ENCODE measurements around the gene ARHGAP21. TPM values are rescaled to one million over a fixed set of nuclear protein-coding genes. Genes with fewer than 3 reads are reported as not detected.

The ARHGAP21 gene
- total RNA-seq, 1 experiment from 2014 or later = 11.6 TPM

GRCh38 chr10:24690961-24691512 is 32.6 kb downstream of the ARHGAP21 start:
- H3K4me1 ChIP-seq (ENCODE audit: low read length) = no peaks in the 10 kb centered on the region
- no peaks in the 10 kb centered on the region for H3K79me2 ChIP-seq (ENCODE audit: low read length)
- H3K9ac ChIP-seq (ENCODE audit: low read length) = no peak overlapping the region
- no peak overlapping the region for H3K4me2 ChIP-seq (ENCODE audit: low read depth, low read length, poor library complexity, severe bottlenecking)
- H3K4me3 ChIP-seq (ENCODE audit: low read length) = no peak overlapping the region
- no peaks in the 10 kb centered on the region for H4K20me1 ChIP-seq (ENCODE audit: insufficient read depth, low read depth, low read length)
- H3K27ac ChIP-seq (ENCODE audit: low read length) = no peak overlapping the region
- no peak for DNase-seq
- H3K9me2 ChIP-seq (replicated peaks; ENCODE audit: insufficient read depth, low read length) = no peaks in the 10 kb centered on the region
- no peak overlapping the region for H2AFZ ChIP-seq (ENCODE audit: low read length)
- no peaks in the 10 kb centered on the region for H3K27me3 ChIP-seq (ENCODE audit: low read length)
- no peaks in the 10 kb centered on the region for H3K9me3 ChIP-seq (ENCODE audit: low read length)
- H3K36me3 ChIP-seq (ENCODE audit: insufficient read depth, low read length) = no peaks in the 10 kb centered on the region

DNA sequence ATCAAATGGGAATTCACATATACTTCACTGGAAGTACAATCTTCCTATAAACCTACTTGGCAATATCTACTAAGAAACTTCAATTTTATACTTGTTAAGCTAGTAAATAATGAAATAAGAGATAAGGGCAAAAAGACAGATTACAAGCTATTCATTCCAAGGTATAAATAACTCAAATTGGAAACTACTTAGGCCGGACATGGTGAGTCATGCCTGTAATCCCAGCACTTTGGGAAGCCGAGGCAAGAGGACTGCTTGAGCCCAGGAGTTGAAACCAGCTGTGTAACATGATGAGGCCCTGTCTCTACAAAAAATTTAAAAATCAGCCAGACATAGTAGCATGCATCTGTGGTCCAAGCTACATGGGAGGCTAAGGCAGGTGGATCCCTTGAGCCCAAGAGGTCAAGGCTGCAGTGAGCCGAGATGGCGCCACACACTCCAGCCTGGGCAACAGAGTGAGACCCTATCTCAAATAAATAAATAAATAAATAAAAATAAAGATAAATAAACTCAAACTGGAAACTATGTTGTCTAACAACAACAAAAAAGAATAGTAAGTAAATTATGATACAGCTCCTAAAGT is 37.6 kb downstream of the ARHGAP21 start:
- no peaks in the 10 kb centered on the region for H3K9me2 ChIP-seq (replicated peaks; ENCODE audit: insufficient read depth, low read length)
- no peaks in the 10 kb centered on the region for H3K79me2 ChIP-seq (ENCODE audit: low read length)

GRCh38 chr10:24683554-24683953 is 40.1 kb downstream of the ARHGAP21 start:
- Histone ChIP-seq H3K4me2 (ENCODE audit: low read depth, low read length, poor library complexity, severe bottlenecking) (no peak overlapping the region), H2AFZ (ENCODE audit: low read length) (no peak overlapping the region), H3K27ac (ENCODE audit: low read length) (no peak overlapping the region), H4K20me1 (ENCODE audit: insufficient read depth, low read depth, low read length) (no peaks in the 10 kb centered on the region), H3K27me3 (ENCODE audit: low read length) (no peaks in the 10 kb centered on the region), H3K9me3 (ENCODE audit: low read length) (peaks cover 4% of the 10 kb centered on the region; the same call in 1 of the 2 replicates), H3K4me1 (ENCODE audit: low read length) (no peaks in the 10 kb centered on the region), H3K79me2 (ENCODE audit: low read length) (no peaks in the 10 kb centered on the region), H3K9me2 (replicated peaks; ENCODE audit: insufficient read depth, low read length) (no peaks in the 10 kb centered on the region), H3K9ac (ENCODE audit: low read length) (no peak overlapping the region), H3K36me3 (ENCODE audit: insufficient read depth, low read length) (no peaks in the 10 kb centered on the region), H3K4me3 (ENCODE audit: low read length) (no peak overlapping the region)
- DNase-seq = no peak

More for the DNA sequence above, 37.6 kb downstream of the ARHGAP21 start:
- no peak overlapping the region for H3K27ac ChIP-seq (ENCODE audit: low read length)
- no peak overlapping the region for H3K4me2 ChIP-seq (ENCODE audit: low read depth, low read length, poor library complexity, severe bottlenecking)
- H3K9me3 ChIP-seq (ENCODE audit: low read length) = peaks cover 4% of the 10 kb centered on the region; the same call in 1 of the 2 replicates
- H3K36me3 ChIP-seq (ENCODE audit: insufficient read depth, low read length) = no peaks in the 10 kb centered on the region
- H2AFZ ChIP-seq (ENCODE audit: low read length) = no peak overlapping the region
- no peaks in the 10 kb centered on the region for H4K20me1 ChIP-seq (ENCODE audit: insufficient read depth, low read depth, low read length)
- no peak overlapping the region for H3K4me3 ChIP-seq (ENCODE audit: low read length)
- H3K4me1 ChIP-seq (ENCODE audit: low read length) = no peaks in the 10 kb centered on the region
- no peaks in the 10 kb centered on the region for H3K27me3 ChIP-seq (ENCODE audit: low read length)
- DNase-seq = no peak
- H3K9ac ChIP-seq (ENCODE audit: low read length) = no peak overlapping the region

- DNase-seq = no peak
- no peak overlapping the region for H3K4me2 ChIP-seq (ENCODE audit: low read depth, low read length, poor library complexity, severe bottlenecking)
Measured at GRCh38 chr10:24681572-24682088, 42.1 kb downstream of the ARHGAP21 start.

DNA sequence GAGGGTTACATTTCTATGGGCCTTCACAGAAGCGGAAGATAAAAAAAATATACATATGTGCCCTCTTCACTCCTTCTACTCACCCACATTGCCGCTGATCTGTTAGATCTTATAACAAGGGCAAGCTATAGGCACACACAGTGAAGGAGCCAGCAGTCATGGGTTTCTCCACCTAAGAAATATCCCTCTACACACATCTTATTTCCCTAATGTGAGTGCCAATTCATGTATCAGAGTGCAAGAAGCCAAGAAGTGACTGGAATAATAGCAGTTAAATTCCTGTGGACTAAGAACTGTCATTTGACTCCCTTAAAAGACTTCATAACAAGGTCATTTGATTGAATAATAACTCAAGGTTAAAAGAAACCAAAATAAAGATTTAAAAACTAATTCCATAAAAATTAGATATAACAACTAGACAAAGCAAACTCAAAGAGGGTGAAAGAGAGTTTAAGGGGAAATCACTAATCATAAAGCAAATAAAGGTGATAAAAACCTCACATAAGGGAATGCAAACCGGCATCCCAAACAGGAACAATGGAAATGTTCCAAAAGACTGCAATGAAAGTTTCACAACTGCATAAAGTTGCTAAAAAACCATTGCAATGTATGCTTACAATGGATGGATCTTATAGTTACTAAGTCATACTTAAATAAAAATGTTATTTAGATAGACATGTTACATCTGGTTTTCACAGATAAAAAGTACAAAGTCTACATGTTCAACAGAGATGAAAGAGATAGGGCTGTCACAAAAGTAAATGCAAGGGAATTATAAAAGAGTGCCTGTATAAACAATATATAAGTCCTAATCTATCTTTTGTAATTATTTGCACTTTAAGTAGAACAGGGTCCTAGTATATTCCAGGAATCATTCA is 42.8 kb downstream of the ARHGAP21 start:
- Histone ChIP-seq H3K4me1 (ENCODE audit: low read length) (no peaks in the 10 kb centered on the region), H3K9me3 (ENCODE audit: low read length) (peaks cover 8% of the 10 kb centered on the region), H3K27ac (ENCODE audit: low read length) (no peak overlapping the region), H3K36me3 (ENCODE audit: insufficient read depth, low read length) (no peaks in the 10 kb centered on the region), H2AFZ (ENCODE audit: low read length) (no peak overlapping the region), H4K20me1 (ENCODE audit: insufficient read depth, low read depth, low read length) (no peaks in the 10 kb centered on the region), H3K79me2 (ENCODE audit: low read length) (no peaks in the 10 kb centered on the region), H3K9ac (ENCODE audit: low read length) (no peak overlapping the region), H3K27me3 (ENCODE audit: low read length) (no peaks in the 10 kb centered on the region), H3K4me3 (ENCODE audit: low read length) (no peak overlapping the region), H3K4me2 (ENCODE audit: low read depth, low read length, poor library complexity, severe bottlenecking) (no peak overlapping the region), H3K9me2 (replicated peaks; ENCODE audit: insufficient read depth, low read length) (no peaks in the 10 kb centered on the region)
- no peak for DNase-seq

More at GRCh38 chr10:24681572-24682088, 42.1 kb downstream of the ARHGAP21 start:
- Histone ChIP-seq H3K27ac (ENCODE audit: low read length) (no peak overlapping the region), H3K36me3 (ENCODE audit: insufficient read depth, low read length) (no peaks in the 10 kb centered on the region), H3K27me3 (ENCODE audit: low read length) (no peaks in the 10 kb centered on the region), H3K9me3 (ENCODE audit: low read length) (peaks cover 10% of the 10 kb centered on the region), H3K4me3 (ENCODE audit: low read length) (no peak overlapping the region), H3K4me1 (ENCODE audit: low read length) (no peaks in the 10 kb centered on the region), H3K9ac (ENCODE audit: low read length) (no peak overlapping the region), H3K79me2 (ENCODE audit: low read length) (no peaks in the 10 kb centered on the region), H4K20me1 (ENCODE audit: insufficient read depth, low read depth, low read length) (no peaks in the 10 kb centered on the region), H3K9me2 (replicated peaks; ENCODE audit: insufficient read depth, low read length) (no peaks in the 10 kb centered on the region), H2AFZ (ENCODE audit: low read length) (no peak overlapping the region)

- H3K27ac ChIP-seq (ENCODE audit: low read length) = no peak overlapping the region
- H3K4me3 ChIP-seq (ENCODE audit: low read length) = no peak overlapping the region
- no peaks in the 10 kb centered on the region for H3K9me2 ChIP-seq (replicated peaks; ENCODE audit: insufficient read depth, low read length)
- no peaks in the 10 kb centered on the region for H4K20me1 ChIP-seq (ENCODE audit: insufficient read depth, low read depth, low read length)
- no peak overlapping the region for H2AFZ ChIP-seq (ENCODE audit: low read length)
- H3K27me3 ChIP-seq (ENCODE audit: low read length) = no peaks in the 10 kb centered on the region
- no peaks in the 10 kb centered on the region for H3K79me2 ChIP-seq (ENCODE audit: low read length)
- no peaks in the 10 kb centered on the region for H3K36me3 ChIP-seq (ENCODE audit: insufficient read depth, low read length)
- H3K9me3 ChIP-seq (ENCODE audit: low read length) = peaks cover 9% of the 10 kb centered on the region
- DNase-seq = no peak
- no peak overlapping the region for H3K4me2 ChIP-seq (ENCODE audit: low read depth, low read length, poor library complexity, severe bottlenecking)
- no peak overlapping the region for H3K9ac ChIP-seq (ENCODE audit: low read length)
- H3K4me1 ChIP-seq (ENCODE audit: low read length) = no peaks in the 10 kb centered on the region
Measured at GRCh38 chr10:24678757-24679156, 44.9 kb downstream of the ARHGAP21 start.

DNA sequence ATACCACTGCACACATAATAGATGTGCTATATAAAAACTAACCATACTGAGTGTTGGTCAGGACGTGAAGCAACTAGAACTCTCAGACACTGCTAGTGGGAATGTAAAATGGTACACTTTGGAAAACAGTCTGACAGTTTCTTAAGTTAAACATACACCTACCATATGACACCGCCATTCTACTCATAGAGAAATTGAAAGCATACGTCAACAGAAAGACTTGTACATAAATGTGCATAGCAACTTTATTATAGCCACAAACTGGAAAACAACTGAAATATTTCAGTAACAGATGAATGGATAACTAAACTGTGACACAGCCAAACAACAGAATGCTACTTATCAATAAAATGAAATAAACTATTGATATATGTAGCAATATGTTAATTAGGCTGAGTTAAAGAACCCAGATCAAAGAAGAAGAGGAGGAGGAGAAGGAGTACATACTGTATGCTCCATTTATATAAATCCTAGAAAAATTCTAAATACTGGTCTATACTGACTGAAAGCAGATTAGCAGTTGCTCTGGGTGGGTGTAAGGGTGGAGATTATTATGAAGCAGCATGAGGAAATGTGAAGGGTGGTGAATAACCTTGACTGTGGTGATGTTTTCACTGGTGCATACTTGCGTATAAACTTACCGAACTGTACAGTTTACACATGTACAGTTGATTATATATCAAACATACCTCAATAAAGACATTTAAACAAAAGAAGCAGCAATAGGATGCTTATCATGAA is 48.6 kb downstream of the ARHGAP21 start:
- H3K79me2 ChIP-seq (ENCODE audit: low read length) = no peaks in the 10 kb centered on the region
- no peak overlapping the region for H2AFZ ChIP-seq (ENCODE audit: low read length)

More for the DNA sequence above, 48.6 kb downstream of the ARHGAP21 start:
- Histone ChIP-seq H4K20me1 (ENCODE audit: insufficient read depth, low read depth, low read length) (no peaks in the 10 kb centered on the region), H3K36me3 (ENCODE audit: insufficient read depth, low read length) (no peaks in the 10 kb centered on the region), H3K9me3 (ENCODE audit: low read length) (peaks cover 19% of the 10 kb centered on the region), H3K9me2 (replicated peaks; ENCODE audit: insufficient read depth, low read length) (no peaks in the 10 kb centered on the region), H3K9ac (ENCODE audit: low read length) (no peak overlapping the region), H3K27ac (ENCODE audit: low read length) (no peak overlapping the region), H3K4me3 (ENCODE audit: low read length) (no peak overlapping the region), H3K27me3 (ENCODE audit: low read length) (no peaks in the 10 kb centered on the region), H3K4me2 (ENCODE audit: low read depth, low read length, poor library complexity, severe bottlenecking) (no peak overlapping the region), H3K4me1 (ENCODE audit: low read length) (no peaks in the 10 kb centered on the region)
- no peak for DNase-seq

All from Karpas-422 (cell line).